ENCODE results near the gene CALY.
A peak's percentile ranks its signal among the peaks of the same experiment; 100 is the strongest.

The CALY gene

GRCh38 chr10:133309720-133310398, 26.8 kb downstream of the CALY start:
- H3K4me2 ChIP-seq (ENCODE audit: low read length, poor library complexity, severe bottlenecking), result no peak overlapping the region
- H3K79me1 ChIP-seq (replicated peaks; ENCODE audit: low read length, poor library complexity, severe bottlenecking), result peaks cover 19% of the 10 kb centered on the region
- H3K14ac ChIP-seq (ENCODE audit: low read length in 2 of 2), result no peak overlapping the region
- 97% methylated on average over 33 of the region's 33 CpGs for WGBS
- no peak overlapping the region for H3K4me3 ChIP-seq (ENCODE audit: insufficient read depth in 1 of 2, low read depth in 1 of 2, low read length in 2 of 2)
- no peak overlapping the region for H3K23ac ChIP-seq (ENCODE audit: low read length in 2 of 2)
- H3K9me3 ChIP-seq (ENCODE audit: control insufficient read depth, low read length), result no peaks in the 10 kb centered on the region
- H2BK5ac ChIP-seq (ENCODE audit: low read depth, low read length, poor library complexity, severe bottlenecking), result no peak overlapping the region
- no peak overlapping the region for H3K27ac ChIP-seq (ENCODE audit: low read length, poor library complexity, severe bottlenecking)
- H3K4me1 ChIP-seq (ENCODE audit: control insufficient read depth, insufficient read depth, low read depth, low read length), result peaks cover 26% of the 10 kb centered on the region
- peak overlapping the region; percentile 35 for H4K91ac ChIP-seq (ENCODE audit: low read length)
- no peak overlapping the region for H3K18ac ChIP-seq (ENCODE audit: low read depth in 1 of 2, low read length in 2 of 2)
- H2BK15ac ChIP-seq (ENCODE audit: low read depth, poor library complexity, severe bottlenecking), result no peak overlapping the region
- DNase-seq, result no peak
- H4K8ac ChIP-seq (ENCODE audit: low read length), result peak overlapping the region; percentile 7
- H3K36me3 ChIP-seq (ENCODE audit: control insufficient read depth in 1 of 2, insufficient read depth in 2 of 2, low read depth in 1 of 2, low read length in 2 of 2), result peaks cover 36 to 50% of the 10 kb centered on the region in 2 experiments
- H2BK120ac ChIP-seq (ENCODE audit: low read depth, low read length), result no peak overlapping the region
- H2BK12ac ChIP-seq (ENCODE audit: low read length in 2 of 2), result no peak overlapping the region
- no peak overlapping the region for H3K9ac ChIP-seq (ENCODE audit: low read length)
- H2AFZ ChIP-seq (ENCODE audit: low read depth, low read length), result no peak overlapping the region
- no peak overlapping the region for H3K4ac ChIP-seq (ENCODE audit: low read depth in 1 of 2, low read length in 2 of 2)
- no peak overlapping the region for H2AK5ac ChIP-seq (ENCODE audit: low read length, severe bottlenecking)
- no peaks in the 10 kb centered on the region for H3K27me3 ChIP-seq (ENCODE audit: control insufficient read depth in 1 of 2, insufficient read depth in 1 of 2, low read length in 2 of 2)

GRCh38 chr10:133309100-133309719, 27.5 kb downstream of the CALY start:
- Histone ChIP-seq H2BK15ac (ENCODE audit: low read depth, poor library complexity, severe bottlenecking) (peak overlapping the region; percentile 96), H3K27ac (ENCODE audit: low read length, poor library complexity, severe bottlenecking) (peak overlapping the region; percentile 67), H3K9me3 (ENCODE audit: control insufficient read depth, low read length) (no peaks in the 10 kb centered on the region), H3K9ac (ENCODE audit: low read length) (peak overlapping the region; percentile 99), H3K18ac (ENCODE audit: low read depth in 1 of 2, low read length in 2 of 2) (peak overlapping the region; percentile 85 to 90), H3K4me3 (ENCODE audit: insufficient read depth in 1 of 2, low read depth in 1 of 2, low read length in 2 of 2) (peak overlapping the region; percentile 92 to 95), H3K4ac (ENCODE audit: low read depth in 1 of 2, low read length in 2 of 2) (peak overlapping the region; percentile 57 to 94), H3K36me3 (ENCODE audit: control insufficient read depth in 1 of 2, insufficient read depth in 2 of 2, low read depth in 1 of 2, low read length in 2 of 2) (peaks cover 36 to 46% of the 10 kb centered on the region in 2 experiments), H2BK5ac (ENCODE audit: low read depth, low read length, poor library complexity, severe bottlenecking) (peak overlapping the region; percentile 95), H2BK12ac (ENCODE audit: low read length in 2 of 2) (peak overlapping the region in 1 of 2 experiments; percentile 84), H2AK5ac (ENCODE audit: low read length, severe bottlenecking) (no peak overlapping the region), H3K23ac (ENCODE audit: low read length in 2 of 2) (peak overlapping the region in 1 of 2 experiments; percentile 17), H3K79me1 (replicated peaks; ENCODE audit: low read length, poor library complexity, severe bottlenecking) (peaks cover 19% of the 10 kb centered on the region), H3K4me1 (ENCODE audit: control insufficient read depth, insufficient read depth, low read depth, low read length) (peaks cover 26% of the 10 kb centered on the region), H2BK120ac (ENCODE audit: low read depth, low read length) (peak overlapping the region; percentile 96), H3K14ac (ENCODE audit: low read length in 2 of 2) (peak overlapping the region in 1 of 2 experiments; percentile 89), H4K8ac (ENCODE audit: low read length) (peak overlapping the region; percentile 70), H3K4me2 (ENCODE audit: low read length, poor library complexity, severe bottlenecking) (peak overlapping the region; percentile 68), H4K91ac (ENCODE audit: low read length) (peak overlapping the region; percentile 57), H2AFZ (ENCODE audit: low read depth, low read length) (no peak overlapping the region), H3K27me3 (ENCODE audit: control insufficient read depth in 1 of 2, insufficient read depth in 1 of 2, low read length in 2 of 2) (no peaks in the 10 kb centered on the region)
- WGBS, result 31% methylated on average over 43 of the region's 46 CpGs
- peak; percentile 89 for DNase-seq

GRCh38 chr10:133308421-133309099, 28.1 kb downstream of the CALY start, which contains the start of the genes TUBGCP2 and ZNF511:
TUBGCP2 (minus strand) TSS chr10:133308872; CDS start chr10:133302941, 5,931 bp downstream.
ZNF511 (plus strand) TSS chr10:133308914; CDS start chr10:133308944, 30 bp downstream.
- H2BK12ac ChIP-seq (ENCODE audit: low read length in 2 of 2), result peak within 1 kb of the TSS in 1 of 2 experiments; percentile 84
- H3K9me3 ChIP-seq (ENCODE audit: control insufficient read depth, low read length), result no peaks in the 10 kb centered on the region
- peak within 1 kb of the TSS; percentile 90 to 91 for H3K18ac ChIP-seq (ENCODE audit: low read depth in 1 of 2, low read length in 2 of 2)
- H4K91ac ChIP-seq (ENCODE audit: low read length), result peak within 1 kb of the TSS; percentile 57
- H3K36me3 ChIP-seq (ENCODE audit: control insufficient read depth in 1 of 2, insufficient read depth in 2 of 2, low read depth in 1 of 2, low read length in 2 of 2), result peaks cover 36 to 50% of the 10 kb centered on the region in 2 experiments
- H3K4me2 ChIP-seq (ENCODE audit: low read length, poor library complexity, severe bottlenecking), result peak within 1 kb of the TSS; percentile 80
- peak within 1 kb of the TSS; percentile 96 for H2BK120ac ChIP-seq (ENCODE audit: low read depth, low read length)
- DNase-seq, result peak; percentile 86
- H4K8ac ChIP-seq (ENCODE audit: low read length), result peak within 1 kb of the TSS; percentile 70
- H3K4me1 ChIP-seq (ENCODE audit: control insufficient read depth, insufficient read depth, low read depth, low read length), result peaks cover 28% of the 10 kb centered on the region
- H3K27ac ChIP-seq (ENCODE audit: low read length, poor library complexity, severe bottlenecking), result peak within 1 kb of the TSS; percentile 67
- H2AK5ac ChIP-seq (ENCODE audit: low read length, severe bottlenecking), result no peak within 1 kb of the TSS
- peak within 1 kb of the TSS; percentile 99 for H3K9ac ChIP-seq (ENCODE audit: low read length)
- H3K79me1 ChIP-seq (replicated peaks; ENCODE audit: low read length, poor library complexity, severe bottlenecking), result peaks cover 19% of the 10 kb centered on the region
- WGBS, result under 1% methylated on average over 58 of the region's 89 CpGs
- H3K4ac ChIP-seq (ENCODE audit: low read depth in 1 of 2, low read length in 2 of 2), result peak within 1 kb of the TSS; percentile 86 to 94
- H3K14ac ChIP-seq (ENCODE audit: low read length in 2 of 2), result peak within 1 kb of the TSS in 1 of 2 experiments; percentile 89
- peak within 1 kb of the TSS; percentile 96 for H2BK15ac ChIP-seq (ENCODE audit: low read depth, poor library complexity, severe bottlenecking)
- H2AFZ ChIP-seq (ENCODE audit: low read depth, low read length), result peak within 1 kb of the TSS; percentile 66
- no peaks in the 10 kb centered on the region for H3K27me3 ChIP-seq (ENCODE audit: control insufficient read depth in 1 of 2, insufficient read depth in 1 of 2, low read length in 2 of 2)
- H3K4me3 ChIP-seq (ENCODE audit: insufficient read depth in 1 of 2, low read depth in 1 of 2, low read length in 2 of 2), result peak within 1 kb of the TSS; percentile 92 to 95
- H3K23ac ChIP-seq (ENCODE audit: low read length in 2 of 2), result peak within 1 kb of the TSS in 1 of 2 experiments; percentile 73
- H2BK5ac ChIP-seq (ENCODE audit: low read depth, low read length, poor library complexity, severe bottlenecking), result peak within 1 kb of the TSS; percentile 95
